K562 (cell line): ENCODE measurements around the gene GRIK1. TPM values are rescaled to one million over a fixed set of nuclear protein-coding genes. Genes with fewer than 3 reads are reported as not detected.

Source experiments
- ATAC-seq: fragments of 200-7000 bp; cut with Tn5 transposase; 3 replicates; pipeline ENCODE4 v1.9.1; 2020; ENCODE audit warnings: moderate library complexity
- BruUV-seq: library from RNA; stranded (reverse); fragments of 400-500 nt; replicated peaks from 2 replicates; lab custom pipeline; 2021; lab: Mats Ljungman, UMichigan
- CTCF ChIA-PET: fragments of 300-600 bp; formaldehyde crosslinking; extraction: SDS; loops from one replicate; lab custom pipeline; 2021; ENCODE audit warnings: low intra/inter-chr PET ratio; lab: Yijun Ruan, JAX
- POLR2A ChIA-PET: fragments of 300-600, 350-650 bp; sonication (Branson Sonifier 250); formaldehyde crosslinking; extraction: SDS; loops from one replicate; lab custom pipeline; 2021; ENCODE audit warnings: antibody characterized with exemption, inconsistent platforms; lab: Yijun Ruan, JAX
- DNase-seq, 4 experiments: peaks; one replicate each; pipeline versions ENCODE4 v3.0.0 to v3.0.0-alpha.2; 2011 to 2018; ENCODE audit warnings: low spot score in 3 of 4, mixed read lengths in 3 of 4; ENCODE audit errors: extremely low read depth in 1 of 4
- FAIRE-seq: peaks from 2 replicates; lab custom pipeline; 2011; peaks lifted over from hg19 to GRCh38; lab: Jason Lieb, UNC
- H2AFZ ChIP-seq: 2 replicates; pipeline ENCODE4 v1.6.0; 2011; ENCODE audit warnings: low read depth, low read length, control low read depth, inconsistent platforms
- H3K27ac ChIP-seq: fragments of 200-600 bp; 3 replicates; pipeline ENCODE4 v1.8.0; 2011; ENCODE audit warnings: low read depth, mild to moderate bottlenecking, control low read depth, inconsistent platforms, low read length, moderate library complexity, mixed read lengths; ENCODE audit errors: extremely low read depth
- H3K27me3 ChIP-seq, 2 experiments: fragments of 300-600 bp in 1 of 2; 2 replicates in 1 of 2; 3 replicates in 1 of 2; pipeline versions ENCODE4 v1.6.0 to v1.8.0; 2011; ENCODE audit warnings: inconsistent platforms in 2 of 2, low read length in 2 of 2, mild to moderate bottlenecking in 1 of 2, mixed read lengths in 1 of 2, moderate library complexity in 1 of 2; ENCODE audit not compliant: control insufficient read depth in 2 of 2, insufficient read depth in 2 of 2
- H3K36me3 ChIP-seq: fragments of 300-600 bp; 3 replicates; pipeline ENCODE4 v1.8.0; 2011; ENCODE audit warnings: mild to moderate bottlenecking, low read length, inconsistent platforms; ENCODE audit not compliant: control insufficient read depth, insufficient read depth
- H3K4me1 ChIP-seq, 2 experiments: fragments of 200-600 bp in 1 of 2; replicated peaks in 1 of 2; 2 replicates in 1 of 2; 3 replicates in 1 of 2; pipeline versions ENCODE4 v1.5.1 to v1.8.0; 2011; ENCODE audit warnings: inconsistent platforms in 2 of 2, low read length in 2 of 2, mild to moderate bottlenecking in 1 of 2, mixed read lengths in 1 of 2, moderate library complexity in 1 of 2; ENCODE audit not compliant: control insufficient read depth in 2 of 2, insufficient read depth in 2 of 2
- H3K4me2 ChIP-seq: 2 replicates; pipeline ENCODE4 v1.6.1; 2011; ENCODE audit warnings: low read length, control low read depth, inconsistent platforms, mixed read lengths; ENCODE audit not compliant: insufficient read depth
- H3K4me3 ChIP-seq: fragments of 200-600 bp; sonication (generic), shearing (Covaris generic); 2 replicates; pipeline ENCODE4 v1.5.1; 2016; ENCODE audit warnings: control low read depth, inconsistent platforms
- H3K79me2 ChIP-seq: fragments of 200-600 bp; 3 replicates; pipeline ENCODE4 v1.8.0; 2011; ENCODE audit warnings: low read length, inconsistent platforms; ENCODE audit not compliant: control insufficient read depth, insufficient read depth
- H3K9ac ChIP-seq, 2 experiments: 2 replicates each; pipeline versions ENCODE4 v1.6.0 to v1.6.1; 2011; ENCODE audit warnings: low read depth in 2 of 2, low read length in 2 of 2, control low read depth in 1 of 2, inconsistent platforms in 1 of 2, mild to moderate bottlenecking in 1 of 2, mixed read lengths in 1 of 2; ENCODE audit not compliant: insufficient read depth in 1 of 2
- H3K9me1 ChIP-seq: one replicate; pipeline ENCODE4 v1.6.0; 2011; ENCODE audit warnings: inconsistent platforms, mild to moderate bottlenecking, low read length, moderate library complexity; ENCODE audit not compliant: control insufficient read depth, insufficient read depth
- H3K9me3 ChIP-seq: replicated peaks from 2 replicates; pipeline ENCODE4 v1.5.1; 2011; ENCODE audit warnings: low read depth, low read length, inconsistent platforms; ENCODE audit not compliant: control insufficient read depth, insufficient read depth
- H4K20me1 ChIP-seq: replicated peaks from 2 replicates; pipeline ENCODE4 v1.6.1; 2011; ENCODE audit warnings: low read length, inconsistent platforms, mixed read lengths; ENCODE audit not compliant: control insufficient read depth, insufficient read depth
- FOXK2 ChIP-seq, 2 experiments: fragments of 450-650 bp; IDR thresholded peaks in 1 of 2; conservative IDR thresholded peaks in 1 of 2; 2 replicates each; pipeline ENCODE4 v1.6.1; 2016; ENCODE audit warnings: low read depth in 2 of 2, mild to moderate bottlenecking in 1 of 2
- KLF10 ChIP-seq: fragments of 250-450 bp; sonication (Bioruptor Pico); IDR thresholded peaks from 2 replicates; pipeline ENCODE4 v1.6.1; 2021; ENCODE audit warnings: matching md5 sums
- MBD1 ChIP-seq: fragments of 250-450 bp; sonication (Bioruptor Pico); IDR thresholded peaks from 2 replicates; pipeline ENCODE4 v1.8.0; 2022; ENCODE audit warnings: inconsistent platforms
- NFE2L1 ChIP-seq: fragments of 450-650 bp; IDR thresholded peaks from 2 replicates; pipeline ENCODE4 v1.6.1; 2016; ENCODE audit warnings: missing genetic modification characterization, low read depth, mild to moderate bottlenecking, missing compliant biosample characterization, moderate library complexity, borderline replicate concordance
- WGBS: fragments of 100-300 bp; shearing (Covaris generic); methylation state at CpG from one replicate; pipeline ENCODE4 v1.1.6; 2016; ENCODE audit warnings: low coverage, mixed read lengths; ENCODE audit not compliant: insufficient coverage; ENCODE audit errors: missing lambda C conversion rate; 5-methylcytosine and 5-hydroxymethylcytosine counted together
- in situ Hi-C: fragments of 300-500 bp; cut with MboI; formaldehyde crosslinking; loops from 4 replicates; pipeline ENCODE4 v1.15.0; 2018; ENCODE audit warnings: inconsistent platforms, mixed read lengths
- intact Hi-C: fragments of 100-400 bp; cut with micrococcal nuclease; formaldehyde crosslinking; loops from 2 replicates; pipeline ENCODE4 v1.14.2; 2022
- polyA plus RNA-seq, 8 experiments: library from polyadenylated mRNA; depleted of rRNA in 4 of 8; stranded (reverse) in 5 of 8; unstranded in 3 of 8; fragments of >200 nt; fragmentation: Nextera tagmentation in 2 of 8; fragmentation: Illumina TruSeq in 1 of 8; extraction: Ambion mirVana in 2 of 8; extraction: Trizol in 1 of 8; gene quantifications; 2 replicates each; pipeline versions ENCODE4 v1.2.1 to v1.2.3, GENCODE V29; 2011 to 2014; ENCODE audit warnings: inconsistent platforms in 1 of 8, missing spikeins in 1 of 8
- total RNA-seq, 7 experiments: library from RNA; depleted of rRNA in 6 of 7; stranded (reverse); fragments of >200 nt in 6 of 7; fragmentation: Illumina TruSeq in 2 of 7; extraction: Trizol in 2 of 7; gene quantifications; 2 replicates each; pipeline versions ENCODE4 v1.2.1 to v1.2.3, GENCODE V29; 2011 to 2021; ENCODE audit warnings: low replicate concordance in 1 of 7
- TF ChIP-seq, protein P1 (sequence below), 2 experiments: fragments of 150-350 bp in 1 of 2; IDR thresholded peaks; 2 replicates each; pipeline ENCODE4 v1.6.1; 2012 to 2016; ENCODE audit warnings: low read depth in 2 of 2, low read length in 2 of 2, mild to moderate bottlenecking in 1 of 2, moderate library complexity in 1 of 2

GRIK1 gene
- total and polyA plus RNA-seq, 9 of the 15 experiments (the other 6 are each of a cell fraction or from before 2014, with no cell fraction given), result 0.17 to 2.8 (median 0.53) TPM

DNA sequence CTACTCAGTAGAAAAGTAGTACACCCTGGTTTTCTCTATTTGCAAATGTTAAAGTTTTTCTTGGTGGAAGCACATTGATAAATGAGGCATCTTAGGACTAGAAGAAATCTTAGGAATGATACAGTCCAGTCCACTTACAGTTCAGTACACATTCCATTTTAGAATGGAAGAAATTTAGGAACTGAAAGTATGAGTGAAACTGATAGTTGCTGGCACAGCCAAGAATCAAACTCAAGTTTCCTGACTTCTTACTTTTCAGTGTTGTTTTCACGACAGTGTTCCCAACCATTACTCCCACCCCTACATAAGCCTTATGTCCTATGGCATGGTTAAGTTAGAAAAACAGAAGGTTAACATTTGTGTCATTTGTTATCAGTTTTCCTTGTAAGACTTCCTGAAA is 382.6 kb downstream of the GRIK1 start:
- H3K9me3 ChIP-seq, result no peaks in the 10 kb centered on the region
- WGBS, result 26% methylated on average over 1 of the region's 1 CpG
- in situ Hi-C loops, result no loop called here
- TF ChIP-seq, protein P1, sequence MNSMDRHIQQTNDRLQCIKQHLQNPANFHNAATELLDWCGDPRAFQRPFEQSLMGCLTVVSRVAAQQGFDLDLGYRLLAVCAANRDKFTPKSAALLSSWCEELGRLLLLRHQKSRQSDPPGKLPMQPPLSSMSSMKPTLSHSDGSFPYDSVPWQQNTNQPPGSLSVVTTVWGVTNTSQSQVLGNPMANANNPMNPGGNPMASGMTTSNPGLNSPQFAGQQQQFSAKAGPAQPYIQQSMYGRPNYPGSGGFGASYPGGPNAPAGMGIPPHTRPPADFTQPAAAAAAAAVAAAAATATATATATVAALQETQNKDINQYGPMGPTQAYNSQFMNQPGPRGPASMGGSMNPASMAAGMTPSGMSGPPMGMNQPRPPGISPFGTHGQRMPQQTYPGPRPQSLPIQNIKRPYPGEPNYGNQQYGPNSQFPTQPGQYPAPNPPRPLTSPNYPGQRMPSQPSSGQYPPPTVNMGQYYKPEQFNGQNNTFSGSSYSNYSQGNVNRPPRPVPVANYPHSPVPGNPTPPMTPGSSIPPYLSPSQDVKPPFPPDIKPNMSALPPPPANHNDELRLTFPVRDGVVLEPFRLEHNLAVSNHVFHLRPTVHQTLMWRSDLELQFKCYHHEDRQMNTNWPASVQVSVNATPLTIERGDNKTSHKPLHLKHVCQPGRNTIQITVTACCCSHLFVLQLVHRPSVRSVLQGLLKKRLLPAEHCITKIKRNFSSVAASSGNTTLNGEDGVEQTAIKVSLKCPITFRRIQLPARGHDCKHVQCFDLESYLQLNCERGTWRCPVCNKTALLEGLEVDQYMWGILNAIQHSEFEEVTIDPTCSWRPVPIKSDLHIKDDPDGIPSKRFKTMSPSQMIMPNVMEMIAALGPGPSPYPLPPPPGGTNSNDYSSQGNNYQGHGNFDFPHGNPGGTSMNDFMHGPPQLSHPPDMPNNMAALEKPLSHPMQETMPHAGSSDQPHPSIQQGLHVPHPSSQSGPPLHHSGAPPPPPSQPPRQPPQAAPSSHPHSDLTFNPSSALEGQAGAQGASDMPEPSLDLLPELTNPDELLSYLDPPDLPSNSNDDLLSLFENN (IDR thresholded peaks at IDR 0.05; ENCODE audit: low read depth in 2 of 2, low read length in 2 of 2), result no peak
- TF ChIP-seq FOXK2 (conservative IDR thresholded peaks at IDR 0.05 in 1 of 2, IDR thresholded peaks at IDR 0.05 in 1 of 2; ENCODE audit: low read depth in 2 of 2), result no peak
- no peak for TF ChIP-seq KLF10 (CRISPR knock-in tag)
- no peak for TF ChIP-seq MBD1
- TF ChIP-seq NFE2L1 (tag), result no peak
- TF ChIP-seq, all 486 proteins: peak for 0
- DNase-seq (no peak), FAIRE-seq (no peak), ATAC-seq (no peak)
- Histone ChIP-seq H3K27ac (no peak overlapping the region), H3K4me3 (no peak overlapping the region), H3K9me1 (no peaks in the 10 kb centered on the region), H3K79me2 (no peaks in the 10 kb centered on the region), H2AFZ (peak overlapping the region; percentile 29; the same call in 1 of the 2 replicates), H3K9ac (no peak overlapping the region), H3K4me2 (no peak overlapping the region), H3K27me3 (no peaks in the 10 kb centered on the region), H3K4me1 (no peaks in the 10 kb centered on the region; a peak in 1 of 5 replicates), H4K20me1 (no peaks in the 10 kb centered on the region), H3K36me3 (no peaks in the 10 kb centered on the region)
- CTCF ChIA-PET, result no interaction called here
- BruUV-seq, result no TSS peak
- POLR2A ChIA-PET, result no interaction called here
- intact Hi-C loops, result no loop called here
